ENCODE data around the gene NUDT22. TPM values are rescaled to one million over a fixed set of nuclear protein-coding genes. Genes with fewer than 3 reads are reported as not detected.

NUDT22 gene
- total RNA-seq, 1 donor = 19.4 TPM

DNA sequence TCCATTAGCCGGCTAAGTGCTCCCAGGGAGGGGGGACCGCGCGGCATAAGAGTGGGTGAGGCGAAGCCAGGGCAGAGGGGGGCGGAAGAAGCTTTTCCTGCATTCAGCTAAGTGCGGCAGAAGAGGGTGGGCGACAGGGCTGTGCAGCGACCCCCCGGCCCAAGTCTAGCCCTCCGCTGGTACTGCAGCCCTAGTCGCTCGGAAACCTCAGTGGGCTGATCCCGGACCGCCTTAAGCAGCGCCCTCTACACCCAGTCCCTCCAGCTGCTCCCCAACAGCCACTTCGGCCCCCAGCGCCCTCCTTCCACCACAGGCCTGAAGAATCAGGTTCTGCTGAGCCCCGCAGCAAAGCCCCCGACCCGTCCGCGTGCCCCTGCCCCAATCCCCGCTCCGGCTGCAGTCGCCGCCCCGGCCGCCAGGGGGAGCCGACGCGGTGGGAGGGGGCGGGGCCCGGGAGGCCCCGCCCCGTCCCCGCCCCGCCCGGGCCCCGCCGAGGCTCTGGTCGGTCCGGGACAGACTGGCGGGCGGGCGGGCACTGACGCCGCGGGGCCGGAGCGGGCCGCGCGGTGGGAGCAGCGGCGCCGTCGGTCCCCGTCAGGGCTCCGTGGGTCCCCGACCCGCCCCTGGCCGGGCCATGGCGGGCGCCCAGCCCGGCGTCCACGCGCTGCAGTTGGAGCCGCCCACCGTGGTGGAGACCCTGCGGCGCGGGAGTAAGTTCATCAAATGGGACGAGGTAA lies 25.1 kb downstream of the NUDT22 start, which contains the start of gene PLCB3:
TSS of gene PLCB3 (plus strand) at position 515 of the 737 bp plus-strand sequence. CDS start at position 635, 120 bp downstream.
- Histone ChIP-seq H3K4me3 (ENCODE audit: low read length) (peak within 1 kb of the TSS; percentile 57), H3K4me1 (ENCODE audit: insufficient read depth, low read length) (peaks cover 31% of the 10 kb centered on the region), H3K27me3 (ENCODE audit: insufficient read depth, low read length) (no peaks in the 10 kb centered on the region), H3K9me3 (ENCODE audit: low read depth, low read length) (no peaks in the 10 kb centered on the region)

- H3K4me3 ChIP-seq (ENCODE audit: low read length) = peak overlapping the region; percentile 57
- H3K27me3 ChIP-seq (ENCODE audit: insufficient read depth, low read length) = no peaks in the 10 kb centered on the region
- no peaks in the 10 kb centered on the region for H3K9me3 ChIP-seq (ENCODE audit: low read depth, low read length)
These were observed 25.6 kb downstream of the NUDT22 start for GRCh38 chr11:64251753-64252002.

DNA sequence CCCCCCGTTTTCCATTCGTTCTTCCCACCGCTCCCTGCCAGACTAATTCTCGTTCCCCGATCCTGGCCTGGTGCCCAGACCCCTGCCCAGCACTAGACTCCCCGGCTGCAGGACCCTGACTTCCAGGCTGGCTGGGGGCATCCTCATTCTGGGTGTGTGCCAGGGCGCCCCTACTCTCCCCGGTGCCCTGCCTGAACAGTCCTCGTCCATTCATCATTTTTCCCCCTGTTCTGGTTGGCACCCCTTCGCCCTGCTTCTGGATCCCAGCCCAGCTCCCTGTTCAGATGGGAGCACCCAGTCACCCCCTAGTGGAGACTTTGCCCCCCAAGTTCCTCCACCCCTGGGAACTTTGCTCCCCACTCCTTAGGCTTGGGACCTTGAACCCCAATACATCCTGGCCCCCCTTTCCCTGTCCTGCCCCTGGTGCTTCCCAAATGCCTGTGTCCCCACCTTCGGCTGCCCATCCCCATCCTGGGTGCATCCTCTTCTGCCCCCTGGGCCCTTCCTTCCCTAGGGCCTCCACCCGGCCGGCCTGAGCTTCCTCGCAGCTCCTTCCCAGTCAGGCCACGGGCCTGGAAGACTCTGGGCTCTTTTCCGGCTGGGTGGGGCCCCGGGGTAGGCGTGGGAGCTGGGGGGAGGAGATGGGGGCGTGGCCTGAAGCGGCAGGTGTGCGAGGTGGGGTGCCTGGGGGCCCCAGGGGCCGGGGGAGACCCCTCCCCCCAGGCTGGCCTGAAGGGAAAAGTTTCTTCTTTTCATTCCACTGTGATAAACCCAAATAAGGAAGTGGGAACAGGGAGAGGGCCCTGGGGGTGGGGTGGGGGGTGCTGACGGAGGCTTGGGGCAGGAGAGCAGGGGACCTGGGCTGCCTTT lies 26.2 kb downstream of the NUDT22 start:
- no peaks in the 10 kb centered on the region for H3K27me3 ChIP-seq (ENCODE audit: insufficient read depth, low read length)
- peaks cover 27% of the 10 kb centered on the region for H3K4me1 ChIP-seq (ENCODE audit: insufficient read depth, low read length)
- H3K4me3 ChIP-seq (ENCODE audit: low read length) = peak overlapping the region; percentile 57
- no peaks in the 10 kb centered on the region for H3K9me3 ChIP-seq (ENCODE audit: low read depth, low read length)

More at GRCh38 chr11:64251753-64252002, 25.6 kb downstream of the NUDT22 start:
- peaks cover 30% of the 10 kb centered on the region for H3K4me1 ChIP-seq (ENCODE audit: insufficient read depth, low read length)

- no peaks in the 10 kb centered on the region for H3K27me3 ChIP-seq (ENCODE audit: insufficient read depth, low read length)
- no peaks in the 10 kb centered on the region for H3K9me3 ChIP-seq (ENCODE audit: low read depth, low read length)
- H3K4me3 ChIP-seq (ENCODE audit: low read length) = no peak overlapping the region
- H3K4me1 ChIP-seq (ENCODE audit: insufficient read depth, low read length) = peaks cover 23% of the 10 kb centered on the region
These were observed 27.0 kb downstream of the NUDT22 start for GRCh38 chr11:64253043-64253442.

GRCh38 chr11:64253481-64253880 lies 27.4 kb downstream of the NUDT22 start:
- Histone ChIP-seq H3K4me1 (ENCODE audit: insufficient read depth, low read length) (peaks cover 23% of the 10 kb centered on the region), H3K27me3 (ENCODE audit: insufficient read depth, low read length) (no peaks in the 10 kb centered on the region), H3K4me3 (ENCODE audit: low read length) (no peak overlapping the region), H3K9me3 (ENCODE audit: low read depth, low read length) (no peaks in the 10 kb centered on the region)

GRCh38 chr11:64254326-64254725 lies 28.3 kb downstream of the NUDT22 start:
- no peaks in the 10 kb centered on the region for H3K9me3 ChIP-seq (ENCODE audit: low read depth, low read length)
- H3K27me3 ChIP-seq (ENCODE audit: insufficient read depth, low read length) = no peaks in the 10 kb centered on the region
- H3K4me1 ChIP-seq (ENCODE audit: insufficient read depth, low read length) = peaks cover 23% of the 10 kb centered on the region
- no peak overlapping the region for H3K4me3 ChIP-seq (ENCODE audit: low read length)

GRCh38 chr11:64255135-64256128 lies 29.4 kb downstream of the NUDT22 start:
- no peak overlapping the region for H3K4me3 ChIP-seq (ENCODE audit: low read length)
- H3K27me3 ChIP-seq (ENCODE audit: insufficient read depth, low read length) = no peaks in the 10 kb centered on the region
- no peaks in the 10 kb centered on the region for H3K9me3 ChIP-seq (ENCODE audit: low read depth, low read length)

DNA sequence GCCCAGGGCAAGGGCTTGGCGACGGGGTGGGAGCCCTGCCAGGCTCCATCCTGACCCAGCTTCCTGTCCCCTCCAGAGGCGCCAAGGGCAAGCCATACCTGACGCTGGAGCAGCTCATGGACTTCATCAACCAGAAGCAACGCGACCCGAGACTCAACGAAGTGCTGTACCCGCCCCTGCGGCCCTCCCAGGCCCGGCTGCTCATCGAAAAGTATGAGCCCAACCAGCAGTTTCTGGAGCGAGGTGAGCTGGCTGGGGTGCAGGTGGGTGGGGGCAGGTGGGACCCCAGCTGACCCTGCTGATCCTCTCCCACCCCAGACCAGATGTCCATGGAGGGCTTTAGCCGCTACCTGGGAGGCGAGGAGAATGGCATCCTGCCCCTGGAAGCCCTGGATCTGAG lies 30.2 kb downstream of the NUDT22 start:
- Histone ChIP-seq H3K4me1 (ENCODE audit: insufficient read depth, low read length) (peaks cover 16% of the 10 kb centered on the region), H3K9me3 (ENCODE audit: low read depth, low read length) (no peaks in the 10 kb centered on the region), H3K27me3 (ENCODE audit: insufficient read depth, low read length) (no peaks in the 10 kb centered on the region), H3K4me3 (ENCODE audit: low read length) (no peak overlapping the region)

More at GRCh38 chr11:64255135-64256128, 29.4 kb downstream of the NUDT22 start:
- H3K4me1 ChIP-seq (ENCODE audit: insufficient read depth, low read length) = peaks cover 23% of the 10 kb centered on the region

DNA sequence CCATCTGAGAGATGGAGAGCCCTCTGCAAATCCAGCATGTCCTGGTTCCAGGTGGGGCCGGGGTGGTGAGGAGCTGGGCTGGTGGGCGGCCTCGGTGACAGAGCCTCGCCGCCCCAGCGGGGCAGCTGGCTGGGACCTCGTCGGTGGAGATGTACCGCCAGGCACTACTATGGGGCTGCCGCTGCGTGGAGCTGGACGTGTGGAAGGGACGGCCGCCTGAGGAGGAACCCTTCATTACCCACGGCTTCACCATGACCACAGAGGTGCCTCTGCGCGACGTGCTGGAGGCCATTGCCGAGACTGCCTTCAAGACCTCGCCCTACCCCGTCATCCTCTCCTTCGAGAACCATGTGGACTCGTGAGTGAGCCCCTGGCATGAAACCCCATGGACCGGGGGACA lies 32.3 kb downstream of the NUDT22 start:
- Histone ChIP-seq H3K9me3 (ENCODE audit: low read depth, low read length) (no peaks in the 10 kb centered on the region), H3K4me1 (ENCODE audit: insufficient read depth, low read length) (no peaks in the 10 kb centered on the region), H3K27me3 (ENCODE audit: insufficient read depth, low read length) (no peaks in the 10 kb centered on the region), H3K4me3 (ENCODE audit: low read length) (no peak overlapping the region)

DNA sequence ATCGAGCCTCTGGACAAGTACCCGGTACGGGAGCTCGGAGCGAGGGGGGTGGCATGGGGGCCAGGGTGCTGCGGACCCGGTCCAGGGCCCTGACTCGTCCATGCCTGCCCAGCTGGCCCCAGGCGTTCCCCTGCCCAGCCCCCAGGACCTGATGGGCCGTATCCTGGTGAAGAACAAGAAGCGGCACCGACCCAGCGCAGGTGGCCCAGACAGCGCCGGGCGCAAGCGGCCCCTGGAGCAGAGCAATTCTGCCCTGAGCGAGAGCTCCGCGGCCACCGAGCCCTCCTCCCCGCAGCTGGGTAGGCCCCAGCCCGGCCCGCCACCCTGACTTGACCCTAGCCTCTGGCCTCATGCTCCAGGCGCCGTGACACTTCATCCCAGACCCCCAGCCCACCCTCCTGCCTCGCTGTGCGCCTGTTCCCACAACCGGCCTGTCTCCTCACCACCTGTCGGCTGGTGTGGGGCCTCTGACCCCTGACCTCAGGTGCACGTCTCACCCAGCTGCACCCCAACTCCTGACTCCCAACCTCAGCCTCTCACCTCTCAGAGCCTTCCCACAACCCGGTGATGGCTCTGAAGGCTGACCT lies 33.0 kb downstream of the NUDT22 start:
- Histone ChIP-seq H3K9me3 (ENCODE audit: low read depth, low read length) (no peaks in the 10 kb centered on the region), H3K4me3 (ENCODE audit: low read length) (no peak overlapping the region), H3K4me1 (ENCODE audit: insufficient read depth, low read length) (no peaks in the 10 kb centered on the region), H3K27me3 (ENCODE audit: insufficient read depth, low read length) (no peaks in the 10 kb centered on the region)

GRCh38 chr11:64259533-64260067 lies 33.5 kb downstream of the NUDT22 start:
- Histone ChIP-seq H3K9me3 (ENCODE audit: low read depth, low read length) (no peaks in the 10 kb centered on the region), H3K4me1 (ENCODE audit: insufficient read depth, low read length) (no peaks in the 10 kb centered on the region), H3K27me3 (ENCODE audit: insufficient read depth, low read length) (no peaks in the 10 kb centered on the region), H3K4me3 (ENCODE audit: low read length) (no peak overlapping the region)

DNA sequence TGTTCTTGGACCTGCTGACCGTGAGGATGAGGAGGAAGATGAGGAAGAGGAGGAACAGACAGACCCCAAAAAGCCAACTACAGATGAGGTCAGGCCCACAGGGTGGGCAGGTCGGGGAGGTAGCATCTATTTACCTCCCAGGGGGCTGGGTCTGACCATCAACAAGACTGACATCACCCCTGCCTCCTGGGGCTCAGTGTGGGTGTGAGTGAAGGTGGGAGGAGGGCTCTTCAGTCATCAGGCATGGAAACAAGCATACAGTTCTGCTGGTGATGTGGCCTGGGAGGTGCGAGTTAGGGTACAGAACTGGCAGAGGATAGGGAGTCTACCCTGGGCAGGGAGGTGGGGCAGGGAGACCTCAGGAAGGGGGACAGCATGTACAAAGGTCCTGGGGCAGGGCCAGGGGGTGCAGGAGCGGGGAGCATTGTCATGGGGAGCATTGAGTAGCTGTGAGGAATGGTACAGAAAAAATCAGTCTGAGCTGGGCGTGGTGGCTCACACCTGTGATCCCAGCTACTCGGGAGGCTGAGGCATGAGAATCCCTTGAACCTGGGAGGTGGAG lies 34.2 kb downstream of the NUDT22 start:
- no peaks in the 10 kb centered on the region for H3K9me3 ChIP-seq (ENCODE audit: low read depth, low read length)
- no peak overlapping the region for H3K4me3 ChIP-seq (ENCODE audit: low read length)
- H3K4me1 ChIP-seq (ENCODE audit: insufficient read depth, low read length) = no peaks in the 10 kb centered on the region
- no peaks in the 10 kb centered on the region for H3K27me3 ChIP-seq (ENCODE audit: insufficient read depth, low read length)

DNA sequence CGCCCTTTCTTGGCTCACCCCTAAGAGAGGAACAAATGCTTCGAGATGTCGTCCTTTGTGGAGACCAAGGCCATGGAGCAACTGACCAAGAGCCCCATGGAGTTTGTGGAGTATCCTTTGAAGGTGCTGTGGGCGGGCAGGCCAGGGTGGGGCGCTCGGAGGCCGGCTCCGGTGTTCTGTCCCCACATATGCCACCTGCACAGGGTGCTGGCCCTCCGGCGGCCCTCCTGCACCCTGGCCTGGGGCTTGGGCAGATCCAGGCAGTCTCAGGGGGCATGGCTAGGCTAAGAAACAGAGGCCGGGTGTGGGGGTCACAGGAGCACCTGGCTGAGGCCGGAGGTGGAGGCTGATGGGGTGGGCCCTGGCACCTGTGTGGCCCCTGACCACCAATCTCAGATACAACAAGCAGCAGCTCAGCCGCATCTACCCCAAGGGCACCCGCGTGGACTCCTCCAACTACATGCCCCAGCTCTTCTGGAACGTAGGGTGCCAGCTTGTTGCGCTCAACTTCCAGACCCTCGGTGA lies 35.5 kb downstream of the NUDT22 start:
- H3K4me1 ChIP-seq (ENCODE audit: insufficient read depth, low read length) = no peaks in the 10 kb centered on the region
- H3K4me3 ChIP-seq (ENCODE audit: low read length) = no peak overlapping the region
- no peaks in the 10 kb centered on the region for H3K27me3 ChIP-seq (ENCODE audit: insufficient read depth, low read length)
- no peaks in the 10 kb centered on the region for H3K9me3 ChIP-seq (ENCODE audit: low read depth, low read length)
